Spleen (tissue), 11 donors: ENCODE results near the gene CSTB. TPM values are rescaled to one million over a fixed set of nuclear protein-coding genes. Genes with fewer than 3 reads are reported as not detected.

Experiments
- DNase-seq: peaks from one replicate; pipeline ENCODE4 v3.0.0-alpha.2; 2020
- H3K27ac ChIP-seq, 8 donors: fragments of 200-600 bp; sonication (generic) in 7 of 8; 1 replicate in 4 of 8; 2 replicates in 4 of 8; pipeline versions ENCODE4 v1.5.0 to v1.8.0; 2016 to 2021; ENCODE audit warnings: inconsistent platforms in 4 of 8, mild to moderate bottlenecking in 4 of 8, moderate library complexity in 1 of 8
- H3K27me3 ChIP-seq, 7 donors: fragments of 200-600 bp; sonication (generic) in 6 of 7; replicated peaks in 1 of 7; 1 replicate in 4 of 7; 2 replicates in 3 of 7; pipeline versions ENCODE4 v1.5.0 to v1.8.0; 2016 to 2021; ENCODE audit warnings: inconsistent platforms in 3 of 7, mild to moderate bottlenecking in 1 of 7
- H3K36me3 ChIP-seq, 6 donors: fragments of 200-600 bp; sonication (generic) in 5 of 6; 1 replicate in 4 of 6; 2 replicates in 2 of 6; pipeline versions ENCODE4 v1.5.0 to v1.8.0; 2016 to 2021; ENCODE audit warnings: inconsistent platforms in 2 of 6
- H3K4me1 ChIP-seq, 6 donors: fragments of 200-600 bp; sonication (generic) in 5 of 6; 1 replicate in 3 of 6; 2 replicates in 3 of 6; pipeline versions ENCODE4 v1.5.0 to v1.8.0; 2016 to 2021; ENCODE audit warnings: inconsistent platforms in 3 of 6
- H3K4me3 ChIP-seq, 8 donors: fragments of 200-600 bp; sonication (generic) in 7 of 8; 1 replicate in 4 of 8; 2 replicates in 4 of 8; pipeline versions ENCODE4 v1.5.0 to v1.8.0; 2016 to 2021; ENCODE audit warnings: inconsistent platforms in 4 of 8, mild to moderate bottlenecking in 4 of 8, moderate library complexity in 2 of 8
- H3K9me3 ChIP-seq, 8 donors: fragments of 200-600 bp; sonication (generic) in 7 of 8; 1 replicate in 4 of 8; 2 replicates in 4 of 8; pipeline versions ENCODE4 v1.5.0 to v1.8.0; 2016 to 2021; ENCODE audit warnings: inconsistent platforms in 4 of 8
- CTCF ChIP-seq, 11 experiments: fragments of 200-600 bp in 7 of 11; fragments of 450-650 bp in 4 of 11; sonication (generic) in 4 of 11; IDR thresholded peaks in 8 of 11; conservative IDR thresholded peaks in 3 of 11; 1 replicate in 7 of 11; 2 replicates in 4 of 11; pipeline versions ENCODE4 v1.4.0 to v1.8.0; 2016 to 2021; ENCODE audit warnings: antibody characterized with exemption in 11 of 11, inconsistent platforms in 4 of 11, mild to moderate bottlenecking in 1 of 11
- POLR2A ChIP-seq, 3 donors: fragments of 450-650 bp; IDR thresholded peaks; one replicate each; pipeline ENCODE4 v1.5.1; 2017; ENCODE audit warnings: antibody characterized with exemption in 3 of 3, mild to moderate bottlenecking in 1 of 3
- POLR2AphosphoS5 ChIP-seq, 3 donors: sonication (generic); formaldehyde crosslinking; IDR thresholded peaks; one replicate each; pipeline ENCODE4 v1.5.1; 2017; ENCODE audit warnings: antibody characterized with exemption in 3 of 3
- WGBS, 5 donors: extraction: QIAGEN DNeasy Blood & Tissue Kit in 3 of 5; methylation state at CpG; one replicate each; pipeline versions ENCODE4 v1.1.5 to v1.1.7; 2013 to 2018; 5-methylcytosine and 5-hydroxymethylcytosine counted together
- intact Hi-C: fragments of 100-400 bp; cut with DNase I; formaldehyde crosslinking; loops from one replicate; pipeline ENCODE4 v1.15.0; 2023; ENCODE audit warnings: low total_unique reads
- polyA plus RNA-seq, 3 donors: library from polyadenylated mRNA; stranded (reverse); fragments of 200-250 nt; gene quantifications; one replicate each; pipeline ENCODE4 v1.2.1, GENCODE V29; 2013
- total RNA-seq, 7 donors: library from RNA; depleted of rRNA in 3 of 7; stranded (reverse); fragments of >200 nt in 3 of 7; fragmentation: NEBNext Ultra II Directional in 4 of 7; extraction: Animal tissue kit (Norgen Biotek cat#: 25700) in 4 of 7; gene quantifications; one replicate each; pipeline versions ENCODE4 v1.1.0 to v1.2.1, GENCODE V29; 2016 to 2021
- donor health status: healthy with polysubstance abuse.
- donor health status: DM: no; HTN: no; CAD: no; lungs with moderate emphysema.
- donor health status: DM: no; HTN: no; CAD: no.
- donor health status: Bipolar disorder and iron deficiency.
- donor health status: healthy.
- donor health status: DM: no; HTN: no; CAD: no.
- donor health status: DM: yes; HTN: yes; CAD: no.

The CSTB gene
- total and polyA plus RNA-seq, 10 donors, result 10.5 to 93.8 (median 33.2) TPM

GRCh38 chr21:43786300-43786806 is 10.2 kb upstream of the CSTB start:
- Histone ChIP-seq H3K4me3 (no peak overlapping the region), H3K27ac (no peak overlapping the region), H3K9me3 (no peaks in the 10 kb centered on the region), H3K36me3 (peaks cover 0 to 3% (median under 1%) of the 10 kb centered on the region in 6 donors), H3K4me1 (peaks cover 14 to 37% (median 22%) of the 10 kb centered on the region in 6 donors), H3K27me3 (no peaks in the 10 kb centered on the region)
- no peak for TF ChIP-seq CTCF (IDR thresholded peaks at IDR 0.05 in 8 of 11, conservative IDR thresholded peaks at IDR 0.05 in 3 of 11)
- no peak for TF ChIP-seq POLR2AphosphoS5 (IDR thresholded peaks at IDR 0.05)
- TF ChIP-seq POLR2A (IDR thresholded peaks at IDR 0.05), result no peak
- intact Hi-C loops, result no loop called here
- no peak for DNase-seq
- 86 to 93% (median 90%) methylated on average over 16 to 18 of the region's 18 CpGs for WGBS, 5 donors

GRCh38 chr21:43785134-43785533 is 9.0 kb upstream of the CSTB start:
- DNase-seq, result no peak
- H3K9me3 ChIP-seq, result no peaks in the 10 kb centered on the region
- intact Hi-C loops, result no loop called here
- 58 to 70% (median 62%) methylated on average over 3 of the region's 3 CpGs for WGBS, 5 donors
- no peak overlapping the region for H3K4me3 ChIP-seq
- no peak overlapping the region for H3K27ac ChIP-seq
- H3K4me1 ChIP-seq, result peaks cover 3 to 24% (median 10%) of the 10 kb centered on the region in 6 donors
- TF ChIP-seq POLR2A (IDR thresholded peaks at IDR 0.05) (no peak), CTCF (IDR thresholded peaks at IDR 0.05 in 8 of 11, conservative IDR thresholded peaks at IDR 0.05 in 3 of 11) (no peak), POLR2AphosphoS5 (IDR thresholded peaks at IDR 0.05) (no peak)
- H3K36me3 ChIP-seq, result no peaks in the 10 kb centered on the region
- no peaks in the 10 kb centered on the region for H3K27me3 ChIP-seq

- Histone ChIP-seq H3K27ac (no peak overlapping the region), H3K36me3 (no peaks in the 10 kb centered on the region), H3K9me3 (no peaks in the 10 kb centered on the region), H3K4me3 (no peak overlapping the region), H3K4me1 (peaks cover 0 to 25% (median 3%) of the 10 kb centered on the region in 6 donors), H3K27me3 (no peaks in the 10 kb centered on the region)
- no peak for DNase-seq
- TF ChIP-seq CTCF (IDR thresholded peaks at IDR 0.05 in 8 of 11, conservative IDR thresholded peaks at IDR 0.05 in 3 of 11) (no peak), POLR2A (IDR thresholded peaks at IDR 0.05) (no peak), POLR2AphosphoS5 (IDR thresholded peaks at IDR 0.05) (no peak)
- 60 to 69% (median 65%) methylated on average over 17 of the region's 17 CpGs for WGBS, 5 donors
- intact Hi-C loops, result no loop called here
These were observed 7.1 kb upstream of the CSTB start for GRCh38 chr21:43783098-43783700.

- 77 to 87% (median 83%) methylated on average over 5 of the region's 5 CpGs for WGBS, 5 donors
- H3K27me3 ChIP-seq, result no peaks in the 10 kb centered on the region
- TF ChIP-seq POLR2AphosphoS5 (IDR thresholded peaks at IDR 0.05) (no peak), POLR2A (IDR thresholded peaks at IDR 0.05) (no peak)
- intact Hi-C loops, result no loop called here
- no peak overlapping the region for H3K27ac ChIP-seq
- no peak overlapping the region for H3K4me3 ChIP-seq
- no peak for DNase-seq
- peaks cover 0 to 28% (median 3%) of the 10 kb centered on the region in 6 donors for H3K4me1 ChIP-seq
- H3K36me3 ChIP-seq, result no peaks in the 10 kb centered on the region
- no peaks in the 10 kb centered on the region for H3K9me3 ChIP-seq
These were observed 6.5 kb upstream of the CSTB start for GRCh38 chr21:43782431-43783097.
